Skin of body (tissue), 1 donor: ENCODE measurements around the gene PSG7. TPM values are rescaled to one million over a fixed set of nuclear protein-coding genes. Genes with fewer than 3 reads are reported as not detected.

Source experiments
- total RNA-seq: library from RNA; depleted of rRNA; stranded (reverse); fragments of >200 nt; gene quantifications from one replicate; pipeline ENCODE4 v1.2.3, GENCODE V29; 2014

The PSG7 gene
- total RNA-seq, 1 donor from 2014 or later, result not detected

Other genes with a start within 250 kb of the PSG7 start
- gene PSG3, start 196.7 kb downstream of the PSG7 start, total RNA-seq, result not detected
- gene PSG8, start 171.5 kb downstream of the PSG7 start, total RNA-seq, result not detected
- gene PSG1, start 57.5 kb downstream of the PSG7 start, total RNA-seq, result not detected
- not detected for gene PSG6, start 19.3 kb downstream of the PSG7 start, total RNA-seq
- 0.10 TPM for gene PSG11, start 89.3 kb upstream of the PSG7 start, total RNA-seq
- gene PSG2, start 145.5 kb upstream of the PSG7 start, total RNA-seq, result not detected
- not detected for gene PSG5, start 249.3 kb upstream of the PSG7 start, total RNA-seq